Keratinocyte (primary cell): ENCODE measurements around the gene COX4I2. TPM values are rescaled to one million over a fixed set of nuclear protein-coding genes. Genes with fewer than 3 reads are reported as not detected.

ENCODE experiments used
- DNase-seq: peaks from one replicate; pipeline ENCODE4 v3.0.0-alpha.2; 2011; ENCODE audit warnings: low read depth, missing footprints, low spot score
- FAIRE-seq: peaks from 2 replicates; lab custom pipeline; 2011; peaks lifted over from hg19 to GRCh38; lab: Jason Lieb, UNC
- H2AFZ ChIP-seq: 2 replicates; pipeline ENCODE4 v1.6.0; 2012; ENCODE audit warnings: low read length, control low read depth, inconsistent platforms; ENCODE audit not compliant: control insufficient read depth
- H3K27ac ChIP-seq: 2 replicates; pipeline ENCODE4 v1.5.1; 2011; ENCODE audit warnings: low read length; ENCODE audit not compliant: control insufficient read depth, insufficient read depth
- H3K27me3 ChIP-seq: 3 replicates; pipeline ENCODE4 v1.6.0; 2011; ENCODE audit warnings: low read length; ENCODE audit not compliant: control insufficient read depth, insufficient read depth; ENCODE audit errors: extremely low read depth
- H3K36me3 ChIP-seq, 2 experiments: 2 replicates in 1 of 2; 3 replicates in 1 of 2; pipeline ENCODE4 v1.5.1; 2011; ENCODE audit warnings: low read length in 2 of 2, mild to moderate bottlenecking in 1 of 2; ENCODE audit not compliant: control insufficient read depth in 2 of 2, insufficient read depth in 2 of 2; ENCODE audit errors: extremely low read depth in 1 of 2
- H3K4me1 ChIP-seq: 3 replicates; pipeline ENCODE4 v1.5.1; 2011; ENCODE audit warnings: low read length; ENCODE audit not compliant: control insufficient read depth, insufficient read depth; ENCODE audit errors: extremely low read depth
- H3K4me2 ChIP-seq: 3 replicates; pipeline ENCODE4 v1.6.0; 2011; ENCODE audit warnings: low read depth, low read length; ENCODE audit not compliant: control insufficient read depth, insufficient read depth; ENCODE audit errors: extremely low read depth
- H3K4me3 ChIP-seq, 3 experiments: fragments of 200-600 bp in 1 of 3; sonication (generic) in 1 of 3; 2 replicates in 2 of 3; 3 replicates in 1 of 3; pipeline ENCODE4 v1.5.1; 2011 to 2016; ENCODE audit warnings: low read length in 3 of 3, mild to moderate bottlenecking in 3 of 3, control low read depth in 2 of 3, inconsistent platforms in 1 of 3, low read depth in 1 of 3, mixed read lengths in 1 of 3, mixed run types in 1 of 3, moderate library complexity in 1 of 3; ENCODE audit not compliant: control insufficient read depth in 2 of 3, insufficient read depth in 2 of 3; ENCODE audit errors: extremely low read depth in 1 of 3
- H3K79me2 ChIP-seq: 2 replicates; pipeline ENCODE4 v1.6.0; 2012; ENCODE audit warnings: low read length; ENCODE audit not compliant: control insufficient read depth, insufficient read depth
- H3K9ac ChIP-seq: 3 replicates; pipeline ENCODE4 v1.6.0; 2011; ENCODE audit warnings: low read length; ENCODE audit not compliant: control insufficient read depth, insufficient read depth; ENCODE audit errors: extremely low read depth
- H3K9me1 ChIP-seq: 3 replicates; pipeline ENCODE4 v1.6.0; 2011; ENCODE audit warnings: low read length; ENCODE audit not compliant: control insufficient read depth, insufficient read depth; ENCODE audit errors: extremely low read depth
- H3K9me3 ChIP-seq: 2 replicates; pipeline ENCODE4 v1.5.1; 2012; ENCODE audit warnings: low read depth, low read length; ENCODE audit not compliant: control insufficient read depth
- H4K20me1 ChIP-seq: 3 replicates; pipeline ENCODE4 v1.6.0; 2011; ENCODE audit warnings: low read length; ENCODE audit not compliant: control insufficient read depth, insufficient read depth; ENCODE audit errors: extremely low read depth
- CTCF ChIP-seq, 3 experiments: IDR thresholded peaks in 1 of 3; conservative IDR thresholded peaks in 1 of 3; optimal IDR thresholded peaks in 1 of 3; 2 replicates in 2 of 3; 3 replicates in 1 of 3; pipeline versions ENCODE3 to v1.5.1; 2011; ENCODE audit warnings: low read length in 3 of 3, mild to moderate bottlenecking in 3 of 3, moderate library complexity in 2 of 3, control low read depth in 1 of 3, inconsistent platforms in 1 of 3; ENCODE audit not compliant: insufficient read depth in 2 of 3; ENCODE audit errors: extremely low read depth in 1 of 3
- EZH2 ChIP-seq: IDR thresholded peaks from one replicate; pipeline ENCODE4 v1.6.1; 2012; ENCODE audit warnings: inconsistent platforms, mild to moderate bottlenecking, low read length, moderate library complexity
- dilution Hi-C: fragments of 300-500 bp; cut with MboI; formaldehyde crosslinking; loops from one replicate; pipeline ENCODE4 v1.7.0; 2020; ENCODE audit warnings: low sequenced_read_pairs; ENCODE audit not compliant: extremely low pct_ligation_motif_present
- polyA plus RNA-seq, 5 experiments: library from polyadenylated mRNA; depleted of rRNA in 3 of 5; stranded (reverse) in 3 of 5; stranded (forward) in 1 of 5; unstranded in 1 of 5; fragments of >200 nt; gene quantifications; 1 replicate in 1 of 5; 2 replicates in 3 of 5; 3 replicates in 1 of 5; pipeline versions ENCODE4 v1.2.1 to v1.2.3, GENCODE V29; 2011 to 2012; ENCODE audit warnings: missing spikeins in 2 of 5, low read depth in 1 of 5, low replicate concordance in 1 of 5

COX4I2 gene
- polyA plus RNA-seq, 1 donor (not counting 4 experiments of a cell fraction or from before 2014, with no cell fraction given) = not detected

GRCh38 chr20:31691646-31692275, 54.0 kb downstream of the COX4I2 start:
- H3K36me3 ChIP-seq = peaks cover 13 to 38% of the 10 kb centered on the region in 2 experiments
- H3K9ac ChIP-seq = no peak overlapping the region
- no peak overlapping the region for H3K27ac ChIP-seq

GRCh38 chr20:31693402-31693801, 55.7 kb downstream of the COX4I2 start:
- Histone ChIP-seq H3K9me1 (peaks cover 2% of the 10 kb centered on the region), H3K4me2 (no peak overlapping the region), H3K9ac (no peak overlapping the region), H3K4me1 (peaks cover 28% of the 10 kb centered on the region), H3K9me3 (no peaks in the 10 kb centered on the region), H4K20me1 (no peaks in the 10 kb centered on the region), H2AFZ (no peak overlapping the region), H3K4me3 (no peak overlapping the region), H3K27ac (no peak overlapping the region), H3K79me2 (peaks cover 91% of the 10 kb centered on the region), H3K36me3 (peaks cover 12 to 34% of the 10 kb centered on the region in 2 experiments), H3K27me3 (no peaks in the 10 kb centered on the region)
- TF ChIP-seq EZH2 = no peak
- no peak for TF ChIP-seq CTCF (optimal IDR thresholded peaks at IDR 0.05 in 1 of 3, IDR thresholded peaks at IDR 0.05 in 1 of 3, conservative IDR thresholded peaks at IDR 0.05 in 1 of 3; ENCODE audit: extremely low read depth in 1 of 3, insufficient read depth in 2 of 3, low read length in 3 of 3)
- FAIRE-seq (no peak), DNase-seq (no peak)
- dilution Hi-C loops = no loop called here

More at GRCh38 chr20:31691646-31692275, 54.0 kb downstream of the COX4I2 start:
- no peak overlapping the region for H3K4me3 ChIP-seq
- H3K79me2 ChIP-seq = peaks cover 90% of the 10 kb centered on the region
- no peaks in the 10 kb centered on the region for H4K20me1 ChIP-seq
- FAIRE-seq (no peak), DNase-seq (no peak)
- H3K4me2 ChIP-seq = no peak overlapping the region
- no peaks in the 10 kb centered on the region for H3K27me3 ChIP-seq
- peaks cover 2% of the 10 kb centered on the region for H3K9me1 ChIP-seq
- no peaks in the 10 kb centered on the region for H3K9me3 ChIP-seq
- TF ChIP-seq CTCF (optimal IDR thresholded peaks at IDR 0.05 in 1 of 3, IDR thresholded peaks at IDR 0.05 in 1 of 3, conservative IDR thresholded peaks at IDR 0.05 in 1 of 3; ENCODE audit: extremely low read depth in 1 of 3, insufficient read depth in 2 of 3, low read length in 3 of 3) (no peak), EZH2 (no peak)
- H3K4me1 ChIP-seq = peaks cover 24% of the 10 kb centered on the region
- H2AFZ ChIP-seq = no peak overlapping the region
- dilution Hi-C loops = no loop called here
